Vagina (tissue), 2 donors: ENCODE results near the gene BTNL2. TPM values are rescaled to one million over a fixed set of nuclear protein-coding genes. Genes with fewer than 3 reads are reported as not detected.
"Not testable (repeated sequence)": the region's sequence is repeated elsewhere in the genome, so short reads cannot be mapped to it uniquely, and the experiment has no call there.

ENCODE experiments used
- DNase-seq, 2 donors: peaks; one replicate each; pipeline ENCODE4 v3.0.0-alpha.2; 2017; ENCODE audit errors: extremely low spot score in 2 of 2
- H3K27ac ChIP-seq: fragments of 200-600 bp; sonication (generic); one replicate; pipeline ENCODE4 v1.5.1; 2019
- H3K27me3 ChIP-seq: fragments of 200-600 bp; sonication (generic); one replicate; pipeline ENCODE4 v1.5.1; 2019
- H3K36me3 ChIP-seq, 2 donors: fragments of 200-600 bp; sonication (generic); one replicate each; pipeline ENCODE4 v1.5.1; 2017 to 2019
- H3K4me1 ChIP-seq: fragments of 200-600 bp; sonication (generic); one replicate; pipeline ENCODE4 v1.5.1; 2019
- H3K4me3 ChIP-seq, 2 donors: fragments of 200-600 bp; sonication (generic); 1 replicate in 1 of 2; 2 replicates in 1 of 2; pipeline ENCODE4 v1.5.1; 2016 to 2019
- H3K9me3 ChIP-seq: fragments of 200-600 bp; sonication (generic); one replicate; pipeline ENCODE4 v1.5.1; 2019
- CTCF ChIP-seq, 3 experiments: fragments of 450-650 bp in 2 of 3; fragments of 200-600 bp in 1 of 3; sonication (generic) in 1 of 3; IDR thresholded peaks; one replicate each; pipeline ENCODE4 v1.5.1; 2017 to 2019; ENCODE audit warnings: antibody characterized with exemption in 3 of 3, mild to moderate bottlenecking in 2 of 3, moderate library complexity in 2 of 3
- POLR2A ChIP-seq, 2 donors: fragments of 450-650 bp; IDR thresholded peaks; one replicate each; pipeline ENCODE4 v1.6.1; 2017; ENCODE audit warnings: antibody characterized with exemption in 2 of 2, mild to moderate bottlenecking in 2 of 2, moderate library complexity in 2 of 2
- POLR2AphosphoS5 ChIP-seq, 2 donors: sonication (generic); formaldehyde crosslinking; IDR thresholded peaks; one replicate each; pipeline ENCODE4 v1.9.0; 2017; ENCODE audit warnings: antibody characterized with exemption in 2 of 2, mild to moderate bottlenecking in 2 of 2, low read depth in 1 of 2; ENCODE audit not compliant: insufficient read depth in 1 of 2
- intact Hi-C: fragments of 100-400 bp; cut with DNase I; formaldehyde crosslinking; loops from one replicate; pipeline ENCODE4 v1.15.1; 2023
- small RNA-seq: library from RNA; depleted of rRNA; stranded (forward); fragments of <200 nt; gene quantifications from one replicate; pipeline ENCODE3, GENCODE V24; 2016
- total RNA-seq: library from RNA; depleted of rRNA; stranded (reverse); fragments of >200 nt; gene quantifications from one replicate; pipeline ENCODE4 v1.2.3, GENCODE V29; 2016

The BTNL2 gene
- total RNA-seq, 1 donor from 2014 or later: not detected

GRCh38 chr6:32367644-32368043, 39.3 kb downstream of the BTNL2 start:
- TF ChIP-seq CTCF (IDR thresholded peaks at IDR 0.05) (no peak), POLR2A (IDR thresholded peaks at IDR 0.05) (no peak), POLR2AphosphoS5 (IDR thresholded peaks at IDR 0.05; ENCODE audit: insufficient read depth in 1 of 2, low read depth in 1 of 2) (no peak)
- Histone ChIP-seq H3K9me3 (no peaks in the 10 kb centered on the region), H3K27ac (no peak overlapping the region), H3K27me3 (no peaks in the 10 kb centered on the region), H3K4me1 (no peaks in the 10 kb centered on the region), H3K36me3 (no peaks in the 10 kb centered on the region), H3K4me3 (no peak overlapping the region)
- intact Hi-C loops: no loop called here
- DNase-seq: no peak

- DNase-seq, H3K4me1 ChIP-seq, H3K27ac ChIP-seq, H3K27me3 ChIP-seq, intact Hi-C loops, H3K9me3 ChIP-seq, H3K36me3 ChIP-seq, H3K4me3 ChIP-seq: not testable (repeated sequence)
Observed at GRCh38 chr6:32359225-32359624, 47.8 kb downstream of the BTNL2 start.

- H3K36me3 ChIP-seq, H3K4me1 ChIP-seq, H3K9me3 ChIP-seq, DNase-seq, intact Hi-C loops, H3K4me3 ChIP-seq, H3K27ac ChIP-seq, H3K27me3 ChIP-seq: not testable (repeated sequence)
Observed at GRCh38 chr6:32358548-32358947, 48.4 kb downstream of the BTNL2 start.

GRCh38 chr6:32355018-32355417, 52.0 kb downstream of the BTNL2 start:
- Histone ChIP-seq H3K36me3 (no peaks in the 10 kb centered on the region), H3K4me1 (no peaks in the 10 kb centered on the region), H3K27me3 (no peaks in the 10 kb centered on the region), H3K9me3 (no peaks in the 10 kb centered on the region), H3K27ac (no peak overlapping the region), H3K4me3 (no peak overlapping the region)
- no peak for DNase-seq
- TF ChIP-seq CTCF (IDR thresholded peaks at IDR 0.05) (no peak), POLR2A (IDR thresholded peaks at IDR 0.05) (no peak), POLR2AphosphoS5 (IDR thresholded peaks at IDR 0.05; ENCODE audit: insufficient read depth in 1 of 2, low read depth in 1 of 2) (no peak)
- intact Hi-C loops: no loop called here

- no peak for TF ChIP-seq POLR2A (IDR thresholded peaks at IDR 0.05)
- no peak for TF ChIP-seq CTCF (IDR thresholded peaks at IDR 0.05)
- no peak for TF ChIP-seq POLR2AphosphoS5 (IDR thresholded peaks at IDR 0.05; ENCODE audit: insufficient read depth in 1 of 2, low read depth in 1 of 2)
- Histone ChIP-seq H3K4me3 (no peak overlapping the region), H3K27ac (no peak overlapping the region), H3K27me3 (no peaks in the 10 kb centered on the region), H3K9me3 (no peaks in the 10 kb centered on the region), H3K36me3 (no peaks in the 10 kb centered on the region), H3K4me1 (no peaks in the 10 kb centered on the region)
- intact Hi-C loops: no loop called here
- DNase-seq: no peak
Observed at GRCh38 chr6:32353348-32353747, 53.6 kb downstream of the BTNL2 start.

Small RNAs within 50 kb of the gene (small RNA-seq; reads per million reads assigned to genes)
- not detected for gene RNU6-603P

Other genes starting within 250 kb of the BTNL2 start
- gene EGFL8, start 242.6 kb downstream of the BTNL2 start, total RNA-seq: 13.3 TPM
- 35.1 TPM for gene AGPAT1, start 231.1 kb downstream of the BTNL2 start, total RNA-seq
- gene RNF5, start 228.8 kb downstream of the BTNL2 start, total RNA-seq: 48.4 TPM
- 8.1 TPM for gene AGER, start 222.9 kb downstream of the BTNL2 start, total RNA-seq
- 49.4 TPM for gene PBX2, start 217.0 kb downstream of the BTNL2 start, total RNA-seq
- gene GPSM3, start 214.5 kb downstream of the BTNL2 start, total RNA-seq: 16.2 TPM
- gene NOTCH4, start 183.1 kb downstream of the BTNL2 start, total RNA-seq: 18.2 TPM
- not detected for gene TSBP1, start 35.3 kb downstream of the BTNL2 start, total RNA-seq
- gene HLA-DRA, start 32.7 kb upstream of the BTNL2 start, total RNA-seq: 158 TPM
- 4.7 TPM for gene HLA-DRB5, start 123.1 kb upstream of the BTNL2 start, total RNA-seq
- gene HLA-DRB1, start 182.7 kb upstream of the BTNL2 start, total RNA-seq: 25.5 TPM
- gene HLA-DQA1, start 230.2 kb upstream of the BTNL2 start, total RNA-seq: 7.4 TPM